SIG-M5 treated with dmso at 0.1 percent for 504 hours (cell line): ENCODE data around the gene TPRG1.
A peak's percentile ranks its signal among the peaks of the same experiment; 100 is the strongest.
"Not testable (repeated sequence)": the region's sequence is repeated elsewhere in the genome, so short reads cannot be mapped to it uniquely, and the experiment has no call there.

Source experiments
- DNase-seq: peaks from one replicate; lab custom pipeline; 2025; ENCODE audit not compliant: unreplicated experiment; lab: John Stamatoyannopoulos, UW

TPRG1 gene

GRCh38 chr3:189307963-189308362 lies 136.2 kb downstream of the TPRG1 start:
- DNase-seq: no peak

DNA sequence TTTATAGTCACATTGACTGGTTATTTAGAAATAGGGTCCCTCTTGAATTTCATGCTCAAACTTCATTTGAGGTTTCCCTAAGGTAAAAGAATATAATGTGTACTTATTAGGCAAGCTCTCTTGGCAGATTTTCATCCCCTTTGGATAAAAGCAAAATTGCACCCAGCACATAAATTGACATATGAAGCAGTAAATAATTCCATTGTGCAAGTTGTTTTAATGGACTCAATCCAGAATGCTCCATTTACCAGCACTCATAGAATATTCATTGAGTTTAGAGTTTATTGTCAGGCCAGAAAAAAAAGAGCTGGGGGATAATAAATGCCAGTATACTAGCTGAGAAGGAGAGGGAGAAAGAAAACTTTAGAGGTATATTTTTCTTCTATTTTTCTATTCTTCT lies 136.8 kb downstream of the TPRG1 start:
- no peak for DNase-seq

DNA sequence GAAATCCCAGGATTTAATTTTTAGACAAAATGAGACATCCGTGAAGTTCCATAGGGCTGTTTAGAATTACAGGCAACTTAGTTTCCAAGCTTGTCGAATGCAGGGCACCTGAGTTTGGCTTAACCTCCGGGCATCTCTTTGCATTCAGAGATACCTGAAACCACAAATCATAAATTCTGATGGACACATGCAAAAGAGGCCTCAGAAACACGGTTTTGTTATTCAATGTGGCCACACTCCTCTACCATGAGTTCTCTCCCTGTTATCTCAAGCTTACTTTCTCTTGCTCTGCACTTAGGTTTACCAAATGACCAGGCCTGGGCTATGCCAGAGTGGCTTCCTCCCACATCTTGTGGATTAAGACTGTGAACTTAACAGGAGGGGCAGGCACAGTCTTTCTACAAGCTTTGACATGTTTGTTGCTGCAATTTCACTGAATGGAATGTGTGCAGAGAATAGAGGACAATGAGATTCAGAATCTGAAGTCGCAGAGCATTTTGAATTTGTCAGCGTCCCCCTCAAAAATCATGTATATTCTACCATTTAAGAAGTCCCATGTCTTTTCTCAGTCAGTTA lies 137.7 kb downstream of the TPRG1 start:
- DNase-seq: no peak

- no peak for DNase-seq
Observed at GRCh38 chr3:189311521-189311920, 139.8 kb downstream of the TPRG1 start.

GRCh38 chr3:189312866-189313265 lies 141.1 kb downstream of the TPRG1 start:
- no peak for DNase-seq

DNA sequence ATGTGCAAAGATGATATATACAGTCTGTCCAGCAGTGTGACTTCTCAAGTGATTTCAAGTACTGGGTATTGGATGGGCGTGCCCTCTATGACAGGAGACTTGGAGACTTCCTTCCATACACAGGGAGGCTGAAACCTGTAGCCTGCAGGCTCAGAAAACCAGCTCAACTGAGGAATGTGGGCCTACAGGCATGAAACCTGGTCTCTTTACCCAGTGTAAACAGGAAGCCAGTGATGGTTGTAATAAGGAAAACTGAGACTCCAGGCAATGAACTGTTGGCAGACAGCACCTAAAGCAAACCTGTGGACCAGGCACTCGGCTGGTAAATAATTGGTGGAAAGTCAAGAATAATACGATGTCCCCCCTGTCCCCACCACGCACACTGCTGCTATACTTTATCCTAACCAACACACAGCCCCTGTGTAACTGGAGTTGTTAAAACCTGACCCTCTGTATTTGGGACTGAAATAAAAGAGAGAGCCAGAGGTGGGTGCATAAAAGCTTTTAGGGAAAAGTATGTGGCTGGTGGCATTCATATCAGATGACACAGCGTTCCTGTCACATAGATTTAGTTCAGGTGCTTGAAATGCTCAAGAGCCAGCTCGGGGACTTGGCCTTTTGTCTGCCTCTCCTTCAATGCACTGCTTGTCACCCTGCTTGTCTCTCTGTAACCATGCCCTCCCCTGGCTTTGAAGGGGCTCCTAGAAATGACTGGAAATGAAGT lies 144.7 kb downstream of the TPRG1 start:
- DNase-seq: peak; percentile 72

DNA sequence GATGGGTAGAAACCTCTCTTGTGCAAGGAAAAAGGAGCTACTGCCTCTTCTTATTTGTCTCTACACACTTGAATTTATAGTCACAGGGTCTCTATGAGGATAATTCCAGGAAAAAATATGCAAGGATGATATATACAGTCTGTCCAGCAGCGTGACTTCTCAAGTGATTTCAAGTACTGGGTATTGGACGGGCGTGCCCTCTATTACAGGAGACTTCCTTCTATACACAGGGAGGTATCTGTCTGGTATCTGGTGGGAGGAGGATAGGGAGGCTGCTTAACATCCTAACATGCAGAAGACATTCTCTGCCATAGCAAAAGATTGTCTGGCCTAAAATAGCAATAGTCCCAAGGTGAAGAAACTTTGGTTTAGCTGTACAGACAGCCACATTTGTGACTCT lies 146.1 kb downstream of the TPRG1 start:
- no peak for DNase-seq

DNA sequence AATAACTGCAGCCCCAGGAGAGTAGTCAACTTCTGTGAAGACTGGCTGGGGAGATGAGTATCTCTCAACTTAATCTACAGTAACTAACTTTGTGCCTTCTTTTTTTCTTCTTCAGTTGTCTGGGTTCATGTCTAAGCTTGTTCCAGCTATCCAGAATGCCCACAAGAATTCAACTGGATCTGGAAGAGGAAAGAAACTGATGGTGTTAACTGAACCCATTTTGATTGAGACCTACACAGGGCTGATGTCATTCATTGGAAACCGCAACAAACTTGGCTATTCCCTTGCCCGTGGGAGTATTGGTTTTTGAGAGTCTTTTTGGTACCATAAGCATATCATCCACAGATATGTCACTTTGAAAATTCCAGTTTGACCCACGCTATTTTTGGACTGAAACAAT lies 148.7 kb downstream of the TPRG1 start:
- no peak for DNase-seq

DNA sequence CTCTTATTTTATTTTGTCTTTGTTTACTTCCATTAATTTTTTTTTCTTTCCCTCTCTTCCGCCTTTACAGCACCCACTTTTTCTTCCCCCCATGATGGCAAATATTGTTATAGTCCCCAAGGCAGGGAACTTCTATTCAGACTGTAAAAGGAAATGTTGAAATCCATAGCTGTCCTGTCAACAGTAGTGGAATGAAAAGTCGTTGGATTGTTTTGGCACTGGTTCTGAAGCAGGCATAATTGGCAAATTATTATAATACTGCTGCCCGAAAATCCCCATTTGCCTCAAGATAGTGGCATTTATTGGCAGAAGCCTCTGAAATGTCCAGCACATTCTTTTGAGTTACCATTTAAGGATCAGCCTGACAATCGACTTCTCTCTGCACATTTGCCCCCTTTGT lies 150.6 kb downstream of the TPRG1 start:
- DNase-seq: peak; percentile 6

DNA sequence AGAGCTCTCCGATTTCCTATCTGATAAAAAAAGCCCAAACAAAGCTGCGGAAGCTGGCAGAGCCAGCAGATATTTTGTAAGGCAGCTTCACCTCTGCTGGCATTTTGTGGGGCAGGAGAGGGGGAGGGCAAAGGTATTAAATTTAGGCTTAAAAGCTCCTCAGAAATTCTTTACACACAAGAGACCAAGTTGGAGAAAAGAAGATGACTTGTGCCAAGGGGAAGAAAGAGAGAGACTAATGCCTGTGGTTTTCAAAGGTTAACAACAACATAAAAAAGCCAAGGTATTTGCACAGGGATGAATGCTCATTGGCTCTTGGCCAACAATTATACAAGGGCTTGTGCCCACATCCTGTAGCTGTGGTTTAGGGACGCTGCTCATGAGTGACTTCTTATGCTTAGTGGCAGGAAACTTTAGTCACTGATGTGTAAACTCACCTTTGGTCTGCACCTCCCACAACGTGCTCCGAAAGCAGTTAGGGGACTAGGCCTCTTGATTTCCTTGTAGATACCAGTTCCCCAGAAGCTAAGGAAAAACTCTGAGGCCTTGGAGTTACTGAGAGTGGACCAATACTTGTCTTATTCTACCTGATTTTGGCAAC lies 152.9 kb downstream of the TPRG1 start:
- peak; percentile 97 for DNase-seq

DNA sequence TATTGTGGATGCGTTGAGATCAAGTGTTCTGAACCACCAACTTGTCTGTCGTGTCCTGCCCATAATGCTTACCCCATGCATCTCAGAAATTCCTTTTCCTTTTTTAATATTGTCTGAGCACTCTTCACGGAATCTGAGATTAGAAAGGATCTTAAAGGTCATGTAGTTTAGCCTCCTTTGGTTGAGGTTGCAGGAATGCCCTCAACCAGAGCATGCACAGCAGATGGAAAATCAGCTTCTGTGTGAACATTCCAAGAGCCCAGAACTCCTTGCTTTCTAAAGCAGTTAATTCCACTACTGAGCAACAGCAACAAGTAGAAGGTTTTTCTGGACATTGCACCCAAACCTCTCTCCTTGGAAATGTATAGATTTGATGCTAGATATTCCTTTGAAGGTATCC lies 153.7 kb downstream of the TPRG1 start:
- no peak for DNase-seq

DNA sequence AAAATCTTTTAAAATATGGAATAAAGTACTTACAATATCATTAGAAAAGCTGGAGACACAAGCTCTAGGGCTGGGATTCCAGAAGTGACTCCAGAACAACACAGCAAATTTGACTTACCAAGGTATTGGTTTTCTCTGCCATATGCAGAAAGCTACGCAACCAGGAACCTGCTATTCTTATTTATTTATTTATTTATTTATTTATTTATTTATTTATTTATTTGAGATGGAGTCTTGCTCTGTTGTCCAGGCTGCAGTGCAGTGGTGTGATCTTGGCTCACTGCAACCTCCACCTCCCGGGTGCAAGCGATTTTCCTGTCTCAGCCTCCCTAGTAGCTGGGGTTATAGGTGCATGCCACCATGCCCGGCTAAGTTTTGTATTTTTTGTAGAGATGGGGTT lies 157.9 kb downstream of the TPRG1 start:
- DNase-seq: not testable (repeated sequence)

DNA sequence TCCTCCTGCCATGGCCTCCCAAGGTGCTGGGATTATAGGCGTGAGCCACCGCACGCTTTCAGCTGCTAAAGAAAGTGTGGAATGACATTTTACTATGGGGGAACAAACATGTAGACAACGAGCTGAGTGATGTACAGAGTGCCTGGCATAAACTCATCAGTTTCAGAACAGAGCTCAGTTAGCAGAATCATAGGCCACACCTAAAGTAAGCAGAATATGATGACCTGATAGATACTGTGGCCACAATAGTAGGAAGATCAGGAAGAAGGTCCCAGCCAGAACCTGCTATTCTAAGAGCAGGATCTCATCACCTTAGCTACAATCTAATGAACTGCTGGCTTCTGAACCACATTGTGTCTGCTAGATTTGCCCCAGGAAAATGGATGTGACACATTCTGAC lies 158.3 kb downstream of the TPRG1 start:
- peak; percentile 7 for DNase-seq

DNA sequence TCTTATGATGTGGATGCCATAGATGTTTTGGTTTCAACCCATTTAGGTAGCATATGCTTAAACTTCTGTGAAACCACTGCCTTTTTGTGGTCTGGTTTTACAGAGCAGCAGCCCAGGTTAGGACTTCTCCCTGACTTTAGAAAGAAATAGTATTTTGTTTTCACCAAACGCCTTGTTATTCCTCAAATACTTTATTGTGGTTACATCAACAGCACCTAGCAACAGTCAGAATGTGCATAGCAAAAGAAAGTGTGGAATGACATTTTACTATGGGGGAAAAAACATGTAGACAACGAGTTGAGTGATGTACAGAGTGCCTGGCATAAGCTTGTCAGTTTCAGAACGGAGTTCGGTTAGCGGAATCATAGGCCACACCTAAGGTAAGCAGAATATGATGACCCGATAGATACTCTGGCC lies 159.2 kb downstream of the TPRG1 start:
- DNase-seq: no peak

DNA sequence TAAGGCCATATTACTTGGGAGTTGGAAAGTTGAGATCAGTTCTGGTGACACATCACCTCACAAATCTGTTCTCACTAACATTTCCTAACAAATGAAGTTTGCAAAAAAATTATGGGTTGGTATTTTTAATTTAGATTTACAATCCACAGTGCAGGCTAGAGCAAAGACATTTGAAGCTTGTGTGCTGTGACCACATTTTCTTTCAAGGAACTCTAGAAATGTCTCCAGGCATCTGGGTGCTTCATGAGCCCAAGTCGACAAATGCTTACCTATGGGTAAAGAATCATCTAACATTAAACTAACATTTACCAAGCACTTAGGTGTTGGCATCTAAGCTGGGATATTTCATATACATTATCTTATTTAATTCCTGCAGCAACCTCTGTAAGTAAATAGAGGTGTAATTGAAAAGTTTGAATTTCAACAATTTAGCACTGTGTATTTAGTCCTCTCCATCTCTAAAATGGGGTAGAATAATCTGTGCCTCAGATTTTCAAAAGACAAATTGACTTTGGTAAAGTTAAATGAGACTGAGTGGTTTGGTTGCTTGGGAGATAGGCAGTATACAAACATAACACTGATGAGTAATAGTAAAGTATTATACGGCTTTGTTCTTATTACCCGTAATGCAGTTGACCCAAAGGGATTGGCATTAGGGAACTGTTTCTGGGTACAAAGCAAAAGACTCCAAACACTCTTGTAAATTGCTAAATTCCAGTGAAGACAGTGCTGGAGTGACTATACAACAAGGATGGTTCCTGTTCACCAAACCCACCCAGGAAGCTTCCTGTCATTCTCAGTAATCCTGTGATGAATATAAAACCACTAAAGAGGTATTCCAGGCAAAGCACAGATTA lies 162.5 kb downstream of the TPRG1 start:
- DNase-seq: peak; percentile 38

GRCh38 chr3:189337673-189338091 lies 165.9 kb downstream of the TPRG1 start:
- DNase-seq: no peak

GRCh38 chr3:189338366-189338765 lies 166.6 kb downstream of the TPRG1 start:
- no peak for DNase-seq

DNA sequence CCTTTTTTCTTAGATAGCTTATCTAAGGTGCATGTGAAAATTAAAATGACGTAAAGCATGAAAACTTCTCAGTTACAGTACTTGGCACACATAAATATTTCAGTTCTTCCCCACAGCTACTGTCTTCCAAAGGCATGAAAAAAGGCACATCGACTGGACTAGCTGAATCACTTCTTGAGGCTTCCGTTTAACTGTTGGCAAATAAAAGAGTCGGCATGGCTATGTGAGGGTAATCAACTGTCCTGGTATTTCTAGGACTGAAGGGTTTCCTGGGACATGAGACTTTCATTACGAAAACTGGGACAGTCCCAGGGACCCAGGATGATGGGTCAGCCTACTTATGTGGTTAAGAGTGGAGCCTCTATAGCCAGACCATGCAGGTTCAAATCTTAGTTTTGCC lies 168.2 kb downstream of the TPRG1 start:
- no peak for DNase-seq

DNA sequence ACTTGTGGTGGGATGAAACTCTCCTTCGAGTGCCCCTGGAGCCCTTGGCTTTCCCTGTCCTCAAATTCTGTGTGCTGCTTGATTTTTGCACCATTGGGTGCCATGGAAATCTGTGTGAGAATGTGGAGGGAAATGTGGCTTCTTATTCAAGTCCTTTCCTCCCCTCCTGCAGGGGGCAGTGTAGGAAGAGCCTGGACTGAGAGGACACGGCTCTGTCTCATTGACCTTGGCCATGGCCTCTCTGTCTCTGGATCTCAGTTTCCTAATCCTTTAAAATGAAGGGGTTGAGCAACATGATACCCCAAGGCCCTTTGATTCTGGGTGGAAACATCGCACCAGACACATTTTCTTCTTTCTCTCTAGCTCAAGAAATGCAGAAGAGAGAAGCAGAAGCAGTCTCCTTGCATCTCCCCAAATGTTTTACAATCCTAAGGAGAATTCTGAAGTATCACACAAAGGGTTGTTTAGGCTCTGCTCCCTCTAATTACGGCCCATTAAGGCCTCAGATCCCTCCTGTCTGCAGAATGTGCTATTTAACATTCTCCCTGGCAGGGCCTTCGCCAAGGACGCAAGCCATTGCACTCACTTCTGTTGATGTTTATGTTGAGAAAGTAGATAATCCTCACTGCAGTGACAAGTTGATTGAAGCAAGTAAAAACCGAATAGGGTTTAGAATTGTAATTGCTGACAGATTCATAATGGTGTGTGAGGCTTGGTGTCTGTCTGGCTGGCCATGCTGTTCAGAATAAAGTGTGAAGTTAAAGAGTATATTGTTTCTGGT lies 169.1 kb downstream of the TPRG1 start:
- peak; percentile 5 for DNase-seq

DNA sequence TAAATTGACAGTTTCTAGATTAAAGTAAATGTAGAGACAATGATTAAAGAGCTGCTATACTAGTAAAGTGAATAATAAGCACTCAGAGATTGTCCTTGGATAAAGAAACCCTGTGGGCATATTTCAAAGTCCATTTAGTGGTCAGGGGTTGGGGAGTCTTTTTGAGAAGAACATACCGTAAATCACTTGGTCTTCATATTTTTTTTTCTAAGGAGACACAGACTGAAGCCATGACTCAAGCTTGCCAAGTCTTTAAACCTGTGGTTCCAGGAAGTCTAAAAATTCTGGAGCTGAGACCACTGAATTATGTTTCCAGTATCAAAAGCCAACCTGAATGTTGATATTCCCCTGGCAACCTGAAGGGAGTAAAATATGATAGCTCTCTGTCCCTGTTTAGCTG lies 171.0 kb downstream of the TPRG1 start:
- DNase-seq: no peak

DNA sequence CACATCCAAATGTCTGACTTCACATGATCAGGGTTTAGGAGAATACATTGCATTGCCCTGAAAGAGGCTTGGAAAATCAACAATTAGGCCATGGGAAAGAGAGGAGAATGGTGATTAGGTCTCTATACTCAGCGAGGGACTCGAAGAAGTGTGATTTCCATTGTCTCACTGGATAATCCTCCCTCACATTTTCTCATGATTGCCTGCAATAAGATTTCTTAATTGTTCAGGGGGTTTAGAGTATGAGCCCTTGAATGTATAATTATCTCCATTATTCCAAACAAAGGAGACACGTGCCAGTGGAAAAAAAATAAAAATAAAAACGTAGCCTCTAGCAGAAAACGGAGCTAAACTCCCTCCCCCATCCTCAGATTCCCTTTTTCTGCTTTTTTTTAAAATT lies 173.2 kb downstream of the TPRG1 start:
- no peak for DNase-seq
